ENCODE data around the gene DEPDC5. TPM values are rescaled to one million over a fixed set of nuclear protein-coding genes. Genes with fewer than 3 reads are reported as not detected.

The DEPDC5 gene
- total RNA-seq, 6 experiments from 2014 or later = 9.7 to 14.3 (median 12.5) TPM

- Mint-ChIP-seq H3K4me1 (ENCODE audit: low read depth) (peaks cover 15% of the 10 kb centered on the region), H3K36me3 (ENCODE audit: low read depth) (peaks cover 9% of the 10 kb centered on the region; the same call in 1 of the 2 replicates), H3K4me3 (peak within 1 kb of the TSS; percentile 89)
Observed at GRCh38 chr22:31943978-31944699, 190.3 kb downstream of the DEPDC5 start, which contains the start of gene YWHAH. Gene YWHAH (plus strand): TSS chr22:31944535. CDS start chr22:31944734, 199 bp downstream.

DNA sequence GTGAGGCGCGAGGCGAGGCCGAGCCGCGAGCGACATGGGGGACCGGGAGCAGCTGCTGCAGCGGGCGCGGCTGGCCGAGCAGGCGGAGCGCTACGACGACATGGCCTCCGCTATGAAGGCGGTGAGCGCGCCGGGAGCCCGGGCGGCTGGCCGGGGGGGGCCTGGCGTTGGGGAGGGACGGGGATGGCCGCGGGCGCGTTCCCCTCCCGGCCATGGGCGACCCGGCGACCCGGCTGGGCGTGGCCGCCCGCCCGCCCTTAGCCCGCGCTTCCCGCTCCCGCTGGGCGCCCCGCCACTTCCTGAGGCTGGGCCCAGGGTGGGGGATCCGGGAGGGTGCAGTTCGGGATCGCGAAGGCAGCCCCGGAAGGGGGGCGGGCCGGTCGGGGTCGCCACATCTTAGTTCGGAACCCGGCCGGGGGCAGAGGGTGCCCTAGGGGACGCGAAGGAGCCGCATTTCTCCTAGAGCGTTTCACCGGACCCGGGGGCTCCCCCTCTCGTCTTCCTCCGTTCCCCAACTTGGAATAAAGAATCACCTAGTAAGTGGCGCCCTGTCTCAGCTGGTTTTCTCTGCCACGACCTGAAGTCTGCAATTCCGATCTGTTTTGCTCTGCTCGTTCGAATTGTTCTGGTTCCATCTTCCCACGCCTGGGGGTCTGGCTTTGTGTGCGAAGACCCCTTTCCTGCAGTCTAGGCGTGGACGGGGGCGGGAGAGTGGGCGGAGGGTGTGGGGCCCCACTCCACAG, 191.1 kb downstream of the DEPDC5 start:
- Mint-ChIP-seq H3K27ac (no peak overlapping the region), H3K4me1 (ENCODE audit: low read depth) (peaks cover 20% of the 10 kb centered on the region), H3K9me3 (no peaks in the 10 kb centered on the region), H3K36me3 (ENCODE audit: low read depth) (peaks cover 13% of the 10 kb centered on the region; the same call in 1 of the 2 replicates), H3K27me3 (ENCODE audit: insufficient read depth) (no peaks in the 10 kb centered on the region; the same call in none of the 2 replicates), H3K4me3 (peak overlapping the region; percentile 89; the same call in 1 of the 2 replicates)
- TF ChIP-seq CTCF (IDR thresholded peaks at IDR 0.05) = 0 out of 2 replicates have a peak, but pooled peaks have one; percentile 12
- no peak for DNase-seq

More at GRCh38 chr22:31943978-31944699, 190.3 kb downstream of the DEPDC5 start, which contains the start of gene YWHAH:
- Mint-ChIP-seq H3K9me3 (no peaks in the 10 kb centered on the region), H3K27me3 (ENCODE audit: insufficient read depth) (peaks cover 2% of the 10 kb centered on the region), H3K27ac (peak within 1 kb of the TSS; percentile 92)
- peak; percentile 89 for DNase-seq
- no peak for TF ChIP-seq CTCF (IDR thresholded peaks at IDR 0.05)

DNA sequence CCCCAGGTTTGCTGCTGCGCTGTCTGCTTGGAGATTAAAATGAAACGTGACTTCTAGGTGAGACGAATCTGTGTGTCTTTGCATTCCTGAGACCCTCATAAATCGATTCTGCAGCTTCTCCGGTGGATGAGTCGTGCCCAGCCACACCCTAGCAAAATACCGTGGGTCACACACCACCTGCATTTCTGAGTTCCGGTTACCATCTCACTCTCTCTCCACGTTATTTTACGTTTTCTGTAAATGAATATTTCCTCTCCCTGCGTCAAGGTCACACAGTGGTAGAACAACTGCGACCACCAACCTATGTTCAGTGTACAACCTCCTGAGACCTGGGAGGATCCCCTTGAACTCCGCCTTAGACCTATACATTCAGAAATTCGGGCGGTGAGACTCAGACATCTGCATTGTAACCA, 191.6 kb downstream of the DEPDC5 start:
- H3K27ac Mint-ChIP-seq = no peak overlapping the region
- peaks cover 25% of the 10 kb centered on the region for H3K4me1 Mint-ChIP-seq (ENCODE audit: low read depth)
- no peak for DNase-seq
- no peak overlapping the region for H3K4me3 Mint-ChIP-seq
- no peaks in the 10 kb centered on the region; the same call in none of the 2 replicates for H3K27me3 Mint-ChIP-seq (ENCODE audit: insufficient read depth)
- no peak for TF ChIP-seq CTCF (IDR thresholded peaks at IDR 0.05)
- H3K9me3 Mint-ChIP-seq = no peaks in the 10 kb centered on the region
- H3K36me3 Mint-ChIP-seq (ENCODE audit: low read depth) = peaks cover 14% of the 10 kb centered on the region; the same call in 1 of the 2 replicates

- Mint-ChIP-seq H3K9me3 (no peaks in the 10 kb centered on the region), H3K36me3 (ENCODE audit: low read depth) (peaks cover 14% of the 10 kb centered on the region; the same call in 1 of the 2 replicates), H3K27ac (no peak overlapping the region), H3K4me1 (ENCODE audit: low read depth) (peaks cover 32% of the 10 kb centered on the region), H3K27me3 (ENCODE audit: insufficient read depth) (no peaks in the 10 kb centered on the region; the same call in none of the 2 replicates), H3K4me3 (no peak overlapping the region)
- no peak for DNase-seq
- no peak for TF ChIP-seq CTCF (IDR thresholded peaks at IDR 0.05)
Observed at GRCh38 chr22:31945971-31946680, 192.3 kb downstream of the DEPDC5 start.

DNA sequence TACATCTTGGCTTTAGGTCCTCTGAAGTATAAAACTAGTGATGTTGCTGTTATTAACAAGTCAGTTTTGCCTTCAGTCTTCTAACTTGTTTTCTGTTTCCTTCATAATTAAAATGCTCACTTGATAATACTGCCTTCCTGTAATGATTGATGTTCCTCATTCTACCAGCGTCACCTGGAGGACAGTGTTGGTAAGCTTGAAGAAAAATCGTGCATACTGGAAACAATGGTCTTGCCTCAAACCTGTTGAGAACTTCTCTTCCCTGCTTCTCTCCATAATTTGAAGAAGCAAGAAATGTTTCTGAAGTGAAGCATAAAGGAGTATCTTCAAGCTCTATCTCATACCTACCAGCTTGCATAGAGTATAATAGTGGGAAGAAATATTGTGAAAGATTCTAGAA, 193.5 kb downstream of the DEPDC5 start:
- TF ChIP-seq CTCF (IDR thresholded peaks at IDR 0.05) = no peak; the same call in 1 of the 2 replicates
- Mint-ChIP-seq H3K9me3 (no peaks in the 10 kb centered on the region), H3K27ac (peak overlapping the region; percentile 40), H3K4me3 (peak overlapping the region; percentile 62; the same call in 1 of the 2 replicates), H3K27me3 (ENCODE audit: insufficient read depth) (no peaks in the 10 kb centered on the region; the same call in none of the 2 replicates), H3K36me3 (ENCODE audit: low read depth) (peaks cover 14% of the 10 kb centered on the region; the same call in 1 of the 2 replicates), H3K4me1 (ENCODE audit: low read depth) (peaks cover 44% of the 10 kb centered on the region)
- no peak for DNase-seq
